ENCODE measurements around the gene PERCC1.

The PERCC1 gene

GRCh38 chr16:1408171-1408837 lies 22.6 kb upstream of the PERCC1 start:
- no peak for FAIRE-seq

GRCh38 chr16:1412847-1413246 lies 18.0 kb upstream of the PERCC1 start:
- no peak for TF ChIP-seq CTCF (IDR thresholded peaks at IDR 0.05; ENCODE audit: insufficient read depth, missing control alignments)
- DNase-seq (ENCODE audit: insufficient read length, low spot score) (no peak), FAIRE-seq (no peak)

More at GRCh38 chr16:1408171-1408837, 22.6 kb upstream of the PERCC1 start:
- no peak for TF ChIP-seq CTCF (IDR thresholded peaks at IDR 0.05; ENCODE audit: insufficient read depth, missing control alignments)
- DNase-seq (ENCODE audit: insufficient read length, low spot score), result peak; percentile 86

GRCh38 chr16:1413684-1414531 lies 17.0 kb upstream of the PERCC1 start:
- FAIRE-seq (no peak), DNase-seq (ENCODE audit: insufficient read length, low spot score) (peak; percentile 67)
- TF ChIP-seq CTCF (IDR thresholded peaks at IDR 0.05; ENCODE audit: insufficient read depth, missing control alignments), result peak; percentile 55

- FAIRE-seq (no peak), DNase-seq (ENCODE audit: insufficient read length, low spot score) (peak; percentile 78)
- TF ChIP-seq CTCF (IDR thresholded peaks at IDR 0.05; ENCODE audit: insufficient read depth, missing control alignments), result no peak
Observed at GRCh38 chr16:1414532-1415260, 16.2 kb upstream of the PERCC1 start, which contains the start of gene UNKL. UNKL (minus strand) TSS chr16:1414704; CDS start chr16:1414691, 13 bp downstream.

GRCh38 chr16:1416521-1416941 lies 14.3 kb upstream of the PERCC1 start:
- no peak for TF ChIP-seq CTCF (IDR thresholded peaks at IDR 0.05; ENCODE audit: insufficient read depth, missing control alignments)
- no peak for FAIRE-seq
- no peak for DNase-seq (ENCODE audit: insufficient read length, low spot score)

- no peak for FAIRE-seq
- TF ChIP-seq CTCF (IDR thresholded peaks at IDR 0.05; ENCODE audit: insufficient read depth, missing control alignments), result no peak
- DNase-seq (ENCODE audit: insufficient read length, low spot score), result no peak
Observed at GRCh38 chr16:1420111-1420539, 10.8 kb upstream of the PERCC1 start.
